Stimulated activated CD8-positive, alpha-beta memory T cell treated with anti-CD3 and anti-CD28 coated beads, Interleukin-4, amount 100 ng/mL, for 1 hour (primary cell): ENCODE measurements around the gene RDH11.

Experiments
- DNase-seq, 2 donors: peaks; one replicate each; pipeline ENCODE4 v3.0.0-alpha.2; 2020; ENCODE audit warnings: low read depth in 2 of 2, low spot score in 1 of 2

The RDH11 gene

DNA sequence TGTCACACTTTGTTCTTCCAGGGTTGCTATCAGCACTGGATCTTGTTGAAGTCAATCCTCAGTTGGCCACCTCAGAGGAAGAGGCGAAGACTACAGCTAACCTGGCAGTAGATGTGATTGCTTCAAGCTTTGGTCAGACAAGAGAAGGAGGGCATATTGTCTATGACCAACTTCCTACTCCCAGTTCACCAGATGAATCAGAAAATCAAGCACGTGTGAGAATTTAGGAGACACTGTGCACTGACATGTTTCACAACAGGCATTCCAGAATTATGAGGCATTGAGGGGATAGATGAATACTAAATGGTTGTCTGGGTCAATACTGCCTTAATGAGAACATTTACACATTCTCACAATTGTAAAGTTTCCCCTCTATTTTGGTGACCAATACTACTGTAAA, 44.9 kb downstream of the RDH11 start:
- DNase-seq, result no peak

DNA sequence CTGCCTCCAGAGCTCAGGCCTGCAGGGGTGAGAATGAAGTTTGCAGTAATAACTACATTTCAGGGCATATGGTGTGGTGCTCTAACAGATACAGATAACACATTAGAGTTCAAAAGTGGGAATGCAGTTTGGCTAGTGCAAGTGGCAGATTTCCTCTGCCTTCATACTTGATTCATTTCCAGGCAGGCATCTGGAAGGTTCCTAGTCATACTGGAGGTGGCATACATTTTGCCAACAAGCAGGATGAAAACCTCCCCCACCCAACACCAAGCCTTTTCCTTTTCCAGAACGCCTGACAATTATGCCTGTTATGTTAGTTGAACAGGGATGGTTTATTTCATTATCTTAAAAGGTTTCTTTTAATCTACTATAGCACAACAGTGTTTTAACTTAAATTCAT, 45.4 kb downstream of the RDH11 start:
- no peak for DNase-seq

GRCh38 chr14:67646131-67646530, 49.4 kb downstream of the RDH11 start:
- no peak for DNase-seq

DNA sequence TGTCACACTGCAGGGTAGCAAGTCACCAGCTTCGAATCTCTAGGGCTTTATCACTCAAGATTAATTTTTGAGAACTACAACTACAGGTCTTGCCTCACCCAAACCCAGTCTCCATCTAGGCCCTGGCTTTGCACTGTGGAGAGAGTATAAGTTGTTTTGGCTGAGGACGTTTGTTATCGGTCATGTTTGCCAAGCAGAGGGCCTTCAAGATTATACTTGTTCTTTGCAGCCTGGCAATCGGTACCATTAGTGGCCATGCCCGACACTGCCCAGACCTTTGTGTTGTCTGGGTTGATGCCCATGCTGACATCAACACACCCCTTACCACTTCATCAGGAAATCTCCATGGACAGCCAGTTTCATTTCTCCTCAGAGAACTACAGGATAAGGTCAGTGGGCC, 50.1 kb downstream of the RDH11 start:
- no peak for DNase-seq

GRCh38 chr14:67644428-67644827, 51.1 kb downstream of the RDH11 start:
- DNase-seq, result no peak

DNA sequence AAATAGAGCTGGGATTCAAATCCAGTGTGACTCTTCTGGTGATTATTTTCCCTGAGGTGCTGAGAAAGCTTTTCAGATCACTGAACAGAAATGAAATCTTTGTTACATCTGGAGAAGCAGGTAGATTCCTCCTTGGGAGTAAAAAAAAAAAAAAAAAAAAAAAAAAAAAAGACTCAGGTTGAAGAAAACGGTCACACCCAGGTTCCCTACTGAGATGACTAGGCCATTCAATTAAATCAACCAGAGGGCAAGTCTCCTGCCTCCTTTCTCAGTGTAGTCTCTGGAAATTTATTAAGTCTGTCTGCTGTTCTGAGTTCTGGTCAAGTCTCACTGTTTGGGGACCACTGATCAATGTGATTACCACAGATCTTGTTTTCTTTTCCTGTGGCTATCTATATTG, 51.9 kb downstream of the RDH11 start:
- no peak for DNase-seq

DNA sequence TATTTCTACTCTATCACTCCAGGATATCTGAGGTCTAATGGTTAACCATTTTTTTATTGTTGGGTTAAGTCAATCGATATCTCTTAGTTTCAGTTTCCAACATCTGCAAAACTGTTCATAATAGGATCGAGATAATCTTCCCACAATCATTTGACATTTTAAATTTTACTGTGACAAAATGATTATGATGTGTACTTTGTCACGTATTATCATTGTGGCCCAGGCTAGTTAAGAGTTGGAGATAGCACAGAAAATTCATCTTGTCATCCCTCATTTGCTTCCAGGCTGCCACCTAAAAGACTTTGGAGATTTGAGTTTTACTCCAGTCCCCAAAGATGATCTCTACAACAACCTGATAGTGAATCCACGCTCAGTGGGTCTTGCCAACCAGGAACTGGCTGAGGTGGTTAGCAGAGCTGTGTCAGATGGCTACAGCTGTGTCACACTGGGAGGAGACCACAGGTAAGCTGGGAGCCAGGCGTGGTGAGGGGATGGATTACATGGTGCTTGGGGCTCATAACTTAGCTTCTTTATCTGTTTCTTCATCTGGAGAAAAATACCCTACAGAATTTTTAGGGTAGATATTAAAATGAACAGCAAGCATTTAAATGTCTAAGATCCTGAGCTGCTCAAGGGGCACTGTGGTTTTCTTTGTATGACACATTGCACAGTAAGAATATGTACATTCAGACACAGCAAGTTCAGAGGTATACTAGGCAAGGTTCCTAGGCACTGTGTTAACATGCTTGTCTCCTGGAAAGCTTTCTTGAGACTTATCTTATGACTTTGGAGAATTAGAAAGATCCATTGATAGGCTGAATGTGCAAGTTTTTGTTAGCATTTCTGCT, 53.4 kb downstream of the RDH11 start:
- no peak for DNase-seq

DNA sequence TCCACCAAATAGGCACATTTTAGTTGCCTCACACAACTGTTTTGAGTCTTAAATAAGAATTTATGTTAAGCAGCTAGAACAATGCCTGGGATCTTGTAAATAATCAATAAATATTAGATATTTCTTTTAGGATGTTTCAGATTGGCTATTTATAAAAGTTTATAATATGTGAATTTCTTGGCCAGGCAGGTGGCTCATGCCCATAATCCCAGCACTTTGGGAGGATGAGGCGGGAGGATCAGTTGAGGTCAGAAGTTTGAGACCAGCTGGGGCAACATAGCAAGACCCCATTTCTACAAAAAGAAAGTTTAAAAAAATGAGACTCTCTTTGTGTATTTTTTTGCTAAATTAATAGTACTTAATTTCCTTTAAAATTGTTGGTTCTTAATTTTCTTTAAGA, 54.1 kb downstream of the RDH11 start:
- no peak for DNase-seq

GRCh38 chr14:67638642-67639041, 56.9 kb downstream of the RDH11 start:
- DNase-seq, result no peak

DNA sequence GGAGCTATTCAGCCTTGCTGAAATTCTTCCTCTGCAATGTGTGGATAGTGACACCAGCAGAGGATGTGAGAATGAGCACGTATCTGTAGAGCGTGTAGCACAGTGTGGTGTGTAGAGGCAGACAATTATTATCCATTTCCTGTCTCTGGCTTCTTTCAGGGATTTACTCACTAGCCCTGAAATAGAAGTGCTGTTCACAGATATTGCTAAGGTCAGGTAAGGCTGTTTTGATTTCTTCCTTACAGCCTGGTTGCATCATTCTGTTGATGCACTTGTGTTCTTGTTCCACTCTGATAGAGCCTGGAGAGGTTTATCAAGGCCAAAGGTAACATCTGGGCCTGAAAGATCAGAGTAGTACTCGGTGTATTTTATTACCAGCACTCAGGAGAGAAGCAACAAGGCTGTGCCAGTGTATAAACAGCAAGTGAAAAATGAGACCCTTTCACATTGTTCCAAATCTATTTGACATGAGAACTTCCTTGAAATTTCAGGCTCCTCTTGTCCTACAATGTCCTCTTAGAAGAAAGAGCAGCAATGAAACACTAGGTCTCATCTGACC, 59.1 kb downstream of the RDH11 start:
- no peak for DNase-seq

DNA sequence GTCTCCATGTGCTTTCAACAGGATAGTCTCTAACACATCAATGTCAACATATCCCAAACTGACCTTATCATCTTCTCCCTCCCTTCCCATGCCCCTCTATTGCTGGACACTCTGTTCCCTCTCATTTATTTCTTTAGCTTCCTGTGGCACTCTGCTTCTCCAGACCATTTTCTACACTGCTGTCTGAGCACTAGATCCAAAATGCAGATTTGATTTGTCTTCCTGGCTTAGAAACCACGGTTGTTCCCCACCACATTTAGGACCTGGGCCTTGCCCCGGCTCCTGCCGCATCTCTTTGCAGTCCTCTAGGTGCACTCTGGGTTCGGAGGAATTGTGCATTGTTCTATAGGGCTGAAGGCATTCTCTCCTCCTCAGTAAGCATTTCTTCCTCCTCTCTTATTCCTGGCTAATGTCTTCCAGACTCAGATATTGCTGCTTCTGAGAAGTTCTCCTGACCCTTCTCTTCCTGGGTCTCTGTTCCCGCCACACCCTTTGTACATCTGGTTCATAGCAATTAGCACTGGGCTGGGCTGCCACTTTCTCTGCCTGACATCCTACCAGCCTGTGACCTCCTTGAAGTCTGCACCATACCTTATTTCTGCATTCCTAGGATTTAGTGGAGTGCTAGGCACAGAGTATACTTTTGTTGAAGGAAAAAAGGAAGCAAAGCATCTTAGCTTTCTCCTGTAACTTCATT, 62.0 kb downstream of the RDH11 start:
- DNase-seq, result no peak

GRCh38 chr14:67630938-67631337, 64.6 kb downstream of the RDH11 start:
- no peak for DNase-seq

DNA sequence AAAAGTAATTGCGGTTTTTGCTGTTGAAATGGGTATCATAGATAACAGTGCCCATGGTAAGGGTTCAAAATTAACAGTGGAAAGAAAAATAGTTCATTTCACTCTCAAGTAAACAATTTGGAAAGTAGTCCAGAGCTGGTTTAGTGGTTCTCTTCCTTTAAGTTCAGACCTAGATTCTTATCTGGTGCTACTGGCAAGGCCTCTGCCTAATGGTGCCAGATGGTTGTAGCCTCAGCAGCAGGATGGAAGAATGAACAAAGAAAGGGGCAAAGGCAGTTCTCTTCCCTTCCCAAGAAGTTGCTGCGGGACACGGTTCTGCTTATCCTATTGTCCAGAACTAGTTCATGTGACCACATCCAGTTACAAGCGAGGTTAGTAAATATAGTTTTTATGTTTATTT, 65.4 kb downstream of the RDH11 start:
- DNase-seq, result no peak

DNA sequence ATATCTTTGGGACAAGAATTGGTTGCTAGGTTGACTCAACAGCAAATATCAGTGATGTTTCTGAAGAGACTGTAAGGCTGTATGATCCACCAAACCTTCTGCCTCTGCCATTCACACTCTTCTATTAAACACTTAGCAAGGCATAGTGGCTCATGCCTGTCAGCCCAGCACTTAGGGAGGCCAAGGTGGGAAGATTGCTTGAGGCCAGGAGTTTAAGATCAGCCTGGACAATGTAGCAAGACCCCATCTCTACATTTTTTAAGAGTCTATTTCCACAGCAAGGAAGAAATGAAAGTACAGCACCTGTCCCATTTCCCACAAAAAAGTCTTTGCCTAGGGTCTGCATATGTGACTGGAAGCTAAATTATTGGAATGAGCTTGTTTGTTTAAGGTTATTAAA, 68.0 kb downstream of the RDH11 start:
- no peak for DNase-seq
